Endothelial cell of umbilical vein (primary cell): ENCODE results near the gene KIAA1217. TPM values are rescaled to one million over a fixed set of nuclear protein-coding genes. Genes with fewer than 3 reads are reported as not detected.

Source experiments
- BruUV-seq: library from RNA; stranded (reverse); fragments of 400-500 nt; replicated peaks from 2 replicates; lab custom pipeline; 2021; lab: Mats Ljungman, UMichigan
- CTCF ChIA-PET: fragments of 300-600, 350-600 bp; sonication (Branson Sonifier 250); formaldehyde crosslinking; loops from one replicate; lab custom pipeline; 2021; ENCODE audit warnings: antibody characterized with exemption, inconsistent platforms; lab: Charles Lee
- POLR2A ChIA-PET: fragments of 300-600, 350-600 bp; sonication (Branson Sonifier 250); formaldehyde crosslinking; loops from one replicate; lab custom pipeline; 2021; ENCODE audit warnings: antibody characterized with exemption, inconsistent platforms; lab: Charles Lee
- DNase-seq: peaks from one replicate; pipeline ENCODE4 v3.0.0-alpha.2; 2011; ENCODE audit warnings: low read depth, low spot score
- FAIRE-seq: peaks from 2 replicates; lab custom pipeline; 2011; peaks lifted over from hg19 to GRCh38; lab: Jason Lieb, UNC
- H2AFZ ChIP-seq: 2 replicates; pipeline ENCODE4 v1.6.0; 2012; ENCODE audit warnings: low read depth, low read length, control low read depth, inconsistent platforms
- H3K27ac ChIP-seq: 2 replicates; pipeline ENCODE4 v1.5.1; 2011; ENCODE audit warnings: low read depth, mild to moderate bottlenecking, control low read depth, low read length, moderate library complexity; ENCODE audit not compliant: insufficient read depth
- H3K27me3 ChIP-seq, 2 experiments: 2 replicates each; pipeline versions ENCODE4 v1.6.0 to v1.6.1; 2011; ENCODE audit warnings: low read length in 2 of 2, mixed read lengths in 1 of 2; ENCODE audit not compliant: control insufficient read depth in 2 of 2, insufficient read depth in 2 of 2
- H3K36me3 ChIP-seq, 2 experiments: 2 replicates in 1 of 2; 3 replicates in 1 of 2; pipeline ENCODE4 v1.5.1; 2011; ENCODE audit warnings: low read length in 2 of 2, mild to moderate bottlenecking in 1 of 2, moderate library complexity in 1 of 2; ENCODE audit not compliant: control insufficient read depth in 2 of 2, insufficient read depth in 2 of 2; ENCODE audit errors: extremely low read depth in 1 of 2
- H3K4me1 ChIP-seq: 3 replicates; pipeline ENCODE4 v1.5.1; 2011; ENCODE audit warnings: mild to moderate bottlenecking, low read length; ENCODE audit not compliant: control insufficient read depth, insufficient read depth; ENCODE audit errors: extremely low read depth
- H3K4me2 ChIP-seq: 2 replicates; pipeline ENCODE4 v1.6.1; 2011; ENCODE audit warnings: low read length, control low read depth, mixed read lengths; ENCODE audit not compliant: insufficient read depth
- H3K4me3 ChIP-seq, 3 experiments: fragments of 200-600 bp in 1 of 3; sonication (generic), shearing (Covaris generic) in 1 of 3; replicated peaks in 1 of 3; 2 replicates each; pipeline ENCODE4 v1.5.1; 2011 to 2016; ENCODE audit warnings: control low read depth in 3 of 3, low read length in 3 of 3, mild to moderate bottlenecking in 2 of 3, inconsistent platforms in 1 of 3, low read depth in 1 of 3, moderate library complexity in 1 of 3; ENCODE audit not compliant: insufficient read depth in 1 of 3
- H3K79me2 ChIP-seq: 2 replicates; pipeline ENCODE4 v1.6.0; 2012; ENCODE audit warnings: low read length, inconsistent platforms; ENCODE audit not compliant: control insufficient read depth, insufficient read depth
- H3K9ac ChIP-seq: replicated peaks from 2 replicates; pipeline ENCODE3; 2011; ENCODE audit warnings: low read length, control low read depth; ENCODE audit not compliant: insufficient read depth; ENCODE audit errors: extremely low read depth
- H3K9me1 ChIP-seq: replicated peaks from 3 replicates; pipeline ENCODE4 v1.6.0; 2011; ENCODE audit warnings: mild to moderate bottlenecking, low read length; ENCODE audit not compliant: control insufficient read depth, insufficient read depth; ENCODE audit errors: extremely low read depth
- H3K9me3 ChIP-seq: replicated peaks from 2 replicates; pipeline ENCODE4 v1.5.1; 2012; ENCODE audit warnings: low read length, inconsistent platforms; ENCODE audit not compliant: control insufficient read depth, insufficient read depth
- H4K20me1 ChIP-seq: replicated peaks from 2 replicates; pipeline ENCODE3; 2011; ENCODE audit warnings: mild to moderate bottlenecking, low read length; ENCODE audit not compliant: control insufficient read depth, insufficient read depth; ENCODE audit errors: extremely low read depth
- CTCF ChIP-seq, 2 donors: IDR thresholded peaks; 1 replicate in 1 of 2; 2 replicates in 1 of 2; pipeline ENCODE4 v1.5.1; 2011; ENCODE audit warnings: low read length in 2 of 2, mild to moderate bottlenecking in 2 of 2, moderate library complexity in 2 of 2, control low read depth in 1 of 2, inconsistent platforms in 1 of 2, low read depth in 1 of 2; ENCODE audit not compliant: insufficient read depth in 1 of 2; ENCODE audit errors: extremely low read depth in 1 of 2
- EZH2 ChIP-seq: IDR thresholded peaks from 2 replicates; pipeline ENCODE4 v1.6.1; 2012; ENCODE audit warnings: borderline replicate concordance, low read depth, mild to moderate bottlenecking, moderate library complexity, low read length, inconsistent platforms; ENCODE audit not compliant: severe bottlenecking
- FOS ChIP-seq: IDR thresholded peaks from 2 replicates; pipeline ENCODE4 v1.6.1; 2011; ENCODE audit warnings: mild to moderate bottlenecking, low read length, moderate library complexity, borderline replicate concordance; ENCODE audit not compliant: insufficient read depth
- GATA2 ChIP-seq: IDR thresholded peaks from 2 replicates; pipeline ENCODE4 v1.7.0; 2011; ENCODE audit warnings: low read depth, mild to moderate bottlenecking, moderate library complexity, mixed read lengths, low read length; ENCODE audit not compliant: insufficient read length, insufficient read depth
- JUN ChIP-seq: IDR thresholded peaks from 2 replicates; pipeline ENCODE4 v1.6.1; 2011; ENCODE audit warnings: borderline replicate concordance, low read depth; ENCODE audit not compliant: insufficient read length, insufficient read depth
- MAX ChIP-seq: IDR thresholded peaks from 2 replicates; pipeline ENCODE4 v1.6.1; 2011; ENCODE audit not compliant: insufficient read depth, insufficient read length
- MYC ChIP-seq: IDR thresholded peaks from one replicate; pipeline ENCODE4 v1.6.1; 2011; ENCODE audit warnings: mild to moderate bottlenecking, low read depth, low read length
- POLR2A ChIP-seq: IDR thresholded peaks from 2 replicates; pipeline ENCODE4 v1.6.1; 2012; ENCODE audit warnings: low read depth, mild to moderate bottlenecking, control low read depth, low read length
- POLR2AphosphoS5 ChIP-seq: IDR thresholded peaks from 2 replicates; pipeline ENCODE4 v1.6.1; 2012; ENCODE audit warnings: low read depth, mild to moderate bottlenecking, control low read depth, low read length, moderate library complexity; ENCODE audit not compliant: insufficient read depth
- dilution Hi-C: fragments of 300-500 bp; cut with MboI; formaldehyde crosslinking; loops from one replicate; pipeline ENCODE4 v1.15.0; 2019; ENCODE audit warnings: low sequenced_read_pairs; ENCODE audit not compliant: extremely low pct_ligation_motif_present
- intact Hi-C: fragments of 100-400 bp; cut with micrococcal nuclease; formaldehyde crosslinking; loops from one replicate; pipeline ENCODE4 v1.10.0; 2022
- polyA plus RNA-seq, 4 experiments: library from polyadenylated mRNA; depleted of rRNA in 3 of 4; stranded (reverse) in 3 of 4; unstranded in 1 of 4; fragments of >200 nt; gene quantifications; 2 replicates each; pipeline versions ENCODE4 v1.2.1 to v1.2.3, GENCODE V29; 2011 to 2012; ENCODE audit warnings: missing spikeins in 1 of 4
- total RNA-seq: library from RNA; stranded (reverse); gene quantifications from 2 replicates; pipeline ENCODE4 v1.2.3, GENCODE V29; 2021

Gene KIAA1217
- total and polyA plus RNA-seq, 2 donors (not counting 3 experiments of a cell fraction or from before 2014, with no cell fraction given), result 0.83 to 10.3 TPM

- H3K27me3 ChIP-seq, result no peaks in the 10 kb centered on the region
- H2AFZ ChIP-seq, result no peak overlapping the region
- dilution Hi-C loops (no loop called here), intact Hi-C loops (no loop called here)
- H3K27ac ChIP-seq, result no peak overlapping the region
- no peaks in the 10 kb centered on the region for H3K4me1 ChIP-seq
- FAIRE-seq (no peak), DNase-seq (peak; percentile 2)
- H3K9me3 ChIP-seq, result no peaks in the 10 kb centered on the region
- no peak for TF ChIP-seq GATA2
- TF ChIP-seq JUN, result peak; percentile 58
- POLR2A ChIA-PET, result no interaction called here
- H4K20me1 ChIP-seq, result no peaks in the 10 kb centered on the region
- H3K36me3 ChIP-seq, result no peaks in the 10 kb centered on the region
- no peaks in the 10 kb centered on the region for H3K79me2 ChIP-seq
- CTCF ChIA-PET, result interaction anchor here (1.4 to 1.6 kb wide), 2 partner anchors 11 to 14 kb away, joined by 3 to 6 read pairs; no protein-coding TSS in a partner anchor
- H3K9me1 ChIP-seq, result no peaks in the 10 kb centered on the region
- H3K9ac ChIP-seq, result no peak overlapping the region
- H3K4me2 ChIP-seq, result peak overlapping the region; percentile 80
- no TSS peak for BruUV-seq
- peak overlapping the region in 1 of 3 experiments; percentile 33 for H3K4me3 ChIP-seq
These were observed 1.1 kb downstream of the KIAA1217 start for GRCh38 chr10:24209946-24210491.

GRCh38 chr10:24210501-24210900 is 1.6 kb downstream of the KIAA1217 start:
- H3K4me2 ChIP-seq, result no peak overlapping the region
- FAIRE-seq, result no peak

More at GRCh38 chr10:24210501-24210900, 1.6 kb downstream of the KIAA1217 start:
- Histone ChIP-seq H3K4me3 (no peak overlapping the region), H4K20me1 (no peaks in the 10 kb centered on the region), H3K9ac (no peak overlapping the region), H3K79me2 (no peaks in the 10 kb centered on the region), H3K4me1 (no peaks in the 10 kb centered on the region), H3K9me1 (no peaks in the 10 kb centered on the region), H3K36me3 (no peaks in the 10 kb centered on the region), H2AFZ (no peak overlapping the region), H3K27ac (no peak overlapping the region), H3K9me3 (no peaks in the 10 kb centered on the region), H3K27me3 (no peaks in the 10 kb centered on the region)
- no peak for DNase-seq
- dilution Hi-C loops (no loop called here), intact Hi-C loops (no loop called here)
- CTCF ChIA-PET, result interaction anchor here (0.8 to 1.6 kb wide), 2 partner anchors 14 to 15 kb away, joined by 3 to 6 read pairs; no protein-coding TSS in a partner anchor
- POLR2A ChIA-PET, result no interaction called here
- TF ChIP-seq MYC, result no peak
- no peak for TF ChIP-seq FOS
- no peak for TF ChIP-seq JUN
- no peak for TF ChIP-seq EZH2
- TF ChIP-seq GATA2, result no peak
- TF ChIP-seq POLR2AphosphoS5, result no peak
- TF ChIP-seq CTCF (IDR thresholded peaks at IDR 0.05; ENCODE audit: extremely low read depth in 1 of 2, insufficient read depth in 1 of 2, low read depth in 1 of 2, low read length in 2 of 2), result no peak
- no peak for TF ChIP-seq POLR2A
- TF ChIP-seq MAX, result no peak
- no TSS peak for BruUV-seq
